ENCODE data around the gene THAP7. TPM values are rescaled to one million over a fixed set of nuclear protein-coding genes. Genes with fewer than 3 reads are reported as not detected.

THAP7 gene
- total and polyA plus RNA-seq, 2 donors (not counting 3 experiments of a cell fraction or from before 2014, with no cell fraction given): 13.5 to 24.4 TPM

- dilution Hi-C loops (cut with MboI; ENCODE audit: extremely low pct_ligation_motif_present, low sequenced_read_pairs) (no loop called here), intact Hi-C loops (cut with micrococcal nuclease) (no loop called here)
- Histone ChIP-seq H3K9ac (replicated peaks; ENCODE audit: extremely low read depth, insufficient read depth, low read length) (no peak overlapping the region), H3K36me3 (ENCODE audit: control insufficient read depth in 2 of 2, extremely low read depth in 1 of 2, insufficient read depth in 2 of 2, low read length in 2 of 2) (no peaks in the 10 kb centered on the region), H3K9me1 (replicated peaks; ENCODE audit: control insufficient read depth, extremely low read depth, insufficient read depth, low read length) (no peaks in the 10 kb centered on the region), H3K4me3 (replicated peaks in 1 of 3; ENCODE audit: insufficient read depth in 1 of 3, low read depth in 1 of 3, low read length in 3 of 3) (no peak overlapping the region), H3K4me1 (ENCODE audit: control insufficient read depth, extremely low read depth, insufficient read depth, low read length) (no peaks in the 10 kb centered on the region), H3K79me2 (ENCODE audit: control insufficient read depth, insufficient read depth, low read length) (no peaks in the 10 kb centered on the region), H3K9me3 (replicated peaks; ENCODE audit: control insufficient read depth, insufficient read depth, low read length) (no peaks in the 10 kb centered on the region), H4K20me1 (replicated peaks; ENCODE audit: control insufficient read depth, extremely low read depth, insufficient read depth, low read length) (no peaks in the 10 kb centered on the region), H3K27ac (ENCODE audit: insufficient read depth, low read depth, low read length) (no peak overlapping the region), H2AFZ (ENCODE audit: low read depth, low read length) (no peak overlapping the region), H3K27me3 (ENCODE audit: control insufficient read depth in 2 of 2, insufficient read depth in 2 of 2, low read length in 2 of 2) (peaks cover 4 to 18% of the 10 kb centered on the region in 2 experiments), H3K4me2 (ENCODE audit: insufficient read depth, low read length) (no peak overlapping the region)
- CTCF ChIA-PET: interaction anchor here (1.4 kb wide), 1 partner anchor 8 kb away, joined by 5 read pairs; no protein-coding TSS in a partner anchor
- POLR2A ChIA-PET: no interaction called here
- no peak for DNase-seq (ENCODE audit: low read depth, low spot score)
- FAIRE-seq: no peak
- TF ChIP-seq JUN (IDR thresholded peaks at IDR 0.05; ENCODE audit: borderline replicate concordance, insufficient read depth, insufficient read length, low read depth): no peak
- no peak for TF ChIP-seq POLR2AphosphoS5 (IDR thresholded peaks at IDR 0.05; ENCODE audit: insufficient read depth, low read depth, low read length)
- no peak for TF ChIP-seq MAX (IDR thresholded peaks at IDR 0.05; ENCODE audit: insufficient read depth, insufficient read length)
- TF ChIP-seq EZH2 (IDR thresholded peaks at IDR 0.05; ENCODE audit: borderline replicate concordance, low read depth, low read length, severe bottlenecking): no peak
- TF ChIP-seq CTCF (IDR thresholded peaks at IDR 0.05; ENCODE audit: extremely low read depth in 1 of 2, insufficient read depth in 1 of 2, low read depth in 1 of 2, low read length in 2 of 2): no peak
- TF ChIP-seq FOS (IDR thresholded peaks at IDR 0.05; ENCODE audit: borderline replicate concordance, insufficient read depth, low read length): no peak
- no peak for TF ChIP-seq GATA2 (IDR thresholded peaks at IDR 0.05; ENCODE audit: insufficient read depth, insufficient read length, low read depth, low read length)
- no peak for TF ChIP-seq MYC (IDR thresholded peaks at IDR 0.05; ENCODE audit: low read depth, low read length)
- no peak for TF ChIP-seq POLR2A (IDR thresholded peaks at IDR 0.05; ENCODE audit: low read depth, low read length)
- no TSS peak for BruUV-seq (replicated peaks)
Measured at GRCh38 chr22:20965888-20966855, 35.7 kb downstream of the THAP7 start.

Measured in endothelial cell of umbilical vein (primary cell).